WERI-Rb-1 (cell line): ENCODE data around the gene BRSK1.

Experiments used
- DNase-seq: peaks from one replicate; pipeline ENCODE4 v3.0.0-alpha.2; 2020
- H3K27ac ChIP-seq: fragments of 250-450 bp; sonication (Bioruptor Pico); 2 replicates; pipeline ENCODE4 v1.5.1; 2020; ENCODE audit warnings: mild to moderate bottlenecking, moderate library complexity
- H3K27me3 ChIP-seq: fragments of 250-450 bp; sonication (Bioruptor Pico); 2 replicates; pipeline ENCODE4 v1.5.1; 2021; ENCODE audit warnings: mild to moderate bottlenecking, low read depth, moderate library complexity; ENCODE audit not compliant: insufficient read depth, severe bottlenecking
- H3K36me3 ChIP-seq: fragments of 250-450 bp; sonication (Bioruptor Pico); 2 replicates; pipeline ENCODE4 v1.5.1; 2020; ENCODE audit warnings: mild to moderate bottlenecking, moderate library complexity
- H3K4me3 ChIP-seq: 2 replicates; pipeline ENCODE4 v1.5.1; 2011; ENCODE audit warnings: low read depth, mild to moderate bottlenecking, control low read depth, low read length
- H3K9me3 ChIP-seq: fragments of 250-450 bp; sonication (Bioruptor Pico); 2 replicates; pipeline ENCODE4 v1.5.1; 2021; ENCODE audit warnings: mild to moderate bottlenecking, moderate library complexity; ENCODE audit not compliant: severe bottlenecking
- TF ChIP-seq, protein P1 (sequence below): IDR thresholded peaks from 2 replicates; pipeline ENCODE4 v1.5.1; 2011; ENCODE audit warnings: low read depth, mild to moderate bottlenecking, control low read depth, inconsistent platforms, low read length

BRSK1 gene

DNA sequence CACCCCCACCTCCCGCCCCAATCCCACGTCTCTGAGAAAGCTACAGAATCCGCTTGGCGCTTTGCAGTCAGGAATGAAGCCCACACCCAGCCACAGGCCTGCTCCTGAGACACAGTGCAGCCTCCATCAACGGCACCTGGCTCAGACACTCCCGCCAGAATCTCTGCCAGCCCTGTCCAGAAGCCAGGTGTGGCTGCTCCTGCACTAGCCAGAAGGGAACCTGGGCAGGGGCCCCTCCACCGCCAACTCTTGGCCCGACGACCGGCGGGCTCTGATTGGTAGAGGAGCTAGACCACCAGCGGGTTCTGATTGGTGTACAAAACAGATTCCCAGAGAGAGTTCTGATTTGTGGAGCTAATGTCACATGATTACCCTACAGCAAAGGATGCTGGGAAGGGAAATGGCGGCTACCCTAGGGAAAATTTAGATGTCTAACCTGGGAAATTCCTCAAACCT, 22.1 kb upstream of the BRSK1 start:
- Histone ChIP-seq H3K4me3 (no peak overlapping the region), H3K27me3 (no peaks in the 10 kb centered on the region), H3K36me3 (peaks cover 13% of the 10 kb centered on the region), H3K27ac (no peak overlapping the region), H3K9me3 (peaks cover 2% of the 10 kb centered on the region)
- TF ChIP-seq, protein P1, sequence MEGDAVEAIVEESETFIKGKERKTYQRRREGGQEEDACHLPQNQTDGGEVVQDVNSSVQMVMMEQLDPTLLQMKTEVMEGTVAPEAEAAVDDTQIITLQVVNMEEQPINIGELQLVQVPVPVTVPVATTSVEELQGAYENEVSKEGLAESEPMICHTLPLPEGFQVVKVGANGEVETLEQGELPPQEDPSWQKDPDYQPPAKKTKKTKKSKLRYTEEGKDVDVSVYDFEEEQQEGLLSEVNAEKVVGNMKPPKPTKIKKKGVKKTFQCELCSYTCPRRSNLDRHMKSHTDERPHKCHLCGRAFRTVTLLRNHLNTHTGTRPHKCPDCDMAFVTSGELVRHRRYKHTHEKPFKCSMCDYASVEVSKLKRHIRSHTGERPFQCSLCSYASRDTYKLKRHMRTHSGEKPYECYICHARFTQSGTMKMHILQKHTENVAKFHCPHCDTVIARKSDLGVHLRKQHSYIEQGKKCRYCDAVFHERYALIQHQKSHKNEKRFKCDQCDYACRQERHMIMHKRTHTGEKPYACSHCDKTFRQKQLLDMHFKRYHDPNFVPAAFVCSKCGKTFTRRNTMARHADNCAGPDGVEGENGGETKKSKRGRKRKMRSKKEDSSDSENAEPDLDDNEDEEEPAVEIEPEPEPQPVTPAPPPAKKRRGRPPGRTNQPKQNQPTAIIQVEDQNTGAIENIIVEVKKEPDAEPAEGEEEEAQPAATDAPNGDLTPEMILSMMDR: no peak
- DNase-seq: no peak

DNA sequence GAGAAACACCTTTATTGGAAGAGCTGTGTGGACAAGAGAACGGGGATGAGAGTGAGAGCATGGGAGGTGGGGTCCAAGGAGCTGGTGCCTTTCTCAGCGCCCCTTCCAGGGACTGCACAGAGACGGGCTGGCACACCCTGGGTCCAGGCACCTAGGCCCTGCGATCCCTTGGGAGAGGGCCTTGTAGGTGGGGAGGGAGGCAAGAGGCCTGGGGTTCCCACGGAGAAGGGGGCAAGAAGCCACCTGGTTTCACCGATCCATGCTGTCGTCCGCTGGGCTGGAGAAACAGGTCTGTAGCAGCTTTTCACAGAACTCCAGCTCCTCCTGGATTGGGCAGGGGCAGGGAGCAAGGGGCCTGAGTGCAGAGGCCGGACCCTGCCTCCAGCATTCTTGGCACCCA, 21.4 kb upstream of the BRSK1 start:
- H3K27me3 ChIP-seq: no peaks in the 10 kb centered on the region
- H3K27ac ChIP-seq: no peak overlapping the region
- peaks cover 7% of the 10 kb centered on the region for H3K9me3 ChIP-seq
- no peak overlapping the region for H3K4me3 ChIP-seq
- no peak for DNase-seq
- TF ChIP-seq, protein P1: no peak
- H3K36me3 ChIP-seq: peaks cover 7% of the 10 kb centered on the region

DNA sequence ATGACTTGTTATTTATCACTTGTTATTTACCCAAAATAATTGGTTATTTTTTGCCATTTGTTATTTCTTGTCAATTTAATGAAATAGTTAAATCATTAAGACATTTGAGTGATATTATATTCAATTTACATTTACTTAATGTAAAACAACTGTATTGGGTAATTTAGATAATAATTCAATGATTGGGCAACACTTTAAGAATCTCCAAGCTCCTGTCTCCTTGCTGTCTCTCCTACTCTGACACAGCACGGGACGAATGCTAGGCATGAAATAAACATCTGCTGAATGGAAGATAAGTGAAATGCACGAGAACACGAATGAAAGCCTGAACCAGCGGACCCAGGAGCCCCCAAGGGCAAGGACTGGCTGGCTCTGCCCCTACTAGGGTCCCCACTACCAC, 19.3 kb upstream of the BRSK1 start:
- H3K27ac ChIP-seq: no peak overlapping the region
- peaks cover 2% of the 10 kb centered on the region for H3K36me3 ChIP-seq
- TF ChIP-seq, protein P1: no peak
- H3K4me3 ChIP-seq: no peak overlapping the region
- H3K27me3 ChIP-seq: no peaks in the 10 kb centered on the region
- peaks cover 7% of the 10 kb centered on the region for H3K9me3 ChIP-seq
- DNase-seq: no peak

DNA sequence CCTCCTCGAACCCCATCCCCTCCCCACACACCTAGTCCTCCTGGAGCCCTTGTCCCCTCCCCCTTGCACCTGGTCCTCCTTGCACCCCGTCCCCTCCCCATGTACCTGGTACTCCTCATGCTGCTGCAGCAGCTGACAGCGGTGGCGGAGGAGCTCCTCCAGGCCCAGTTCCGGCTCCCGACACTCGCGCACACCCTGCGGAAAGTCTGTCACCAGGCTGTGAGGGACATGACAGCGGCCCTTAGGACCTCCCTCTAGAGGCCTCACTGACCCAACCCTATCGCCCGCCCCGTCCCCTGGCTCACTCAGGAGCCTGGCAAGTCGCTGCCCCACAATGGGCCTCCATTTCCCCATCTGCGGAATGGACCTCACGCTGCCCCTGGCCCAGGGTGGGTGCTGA, 18.6 kb upstream of the BRSK1 start:
- no peak overlapping the region for H3K4me3 ChIP-seq
- peaks cover 2% of the 10 kb centered on the region for H3K36me3 ChIP-seq
- TF ChIP-seq, protein P1: no peak
- no peak for DNase-seq
- H3K27me3 ChIP-seq: no peaks in the 10 kb centered on the region
- no peak overlapping the region for H3K27ac ChIP-seq
- peaks cover 7% of the 10 kb centered on the region for H3K9me3 ChIP-seq

DNA sequence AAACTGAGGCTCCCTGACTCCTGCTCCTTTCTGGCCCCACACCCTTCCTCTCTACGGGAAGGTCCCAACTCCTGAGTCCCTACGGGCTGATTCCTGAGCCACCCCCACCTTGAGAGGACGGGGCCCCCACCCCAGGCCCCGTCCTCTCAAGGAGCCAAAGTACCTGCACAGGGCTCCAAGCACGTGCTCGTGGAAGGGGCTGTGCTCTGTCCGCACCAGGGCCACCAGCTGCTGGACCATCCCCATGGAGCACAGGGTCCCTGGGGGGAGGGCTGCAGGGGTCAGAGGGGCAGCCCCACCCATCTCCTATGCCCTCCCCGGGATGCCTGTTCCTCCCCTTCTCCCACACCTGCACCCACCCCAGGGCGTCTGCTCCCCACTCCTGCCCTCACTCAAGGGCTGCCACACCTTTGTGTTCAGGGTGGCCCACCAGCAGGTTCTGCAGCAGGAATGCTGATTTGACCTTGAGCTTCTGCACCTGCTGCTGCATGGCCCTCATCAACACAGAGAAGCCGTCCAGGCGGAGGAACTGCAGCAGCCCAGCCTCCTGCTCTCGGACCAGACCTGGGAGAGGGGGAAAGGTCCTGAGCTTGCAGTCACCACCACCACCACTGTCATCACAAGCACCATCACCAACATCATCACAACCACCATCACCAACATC, 17.9 kb upstream of the BRSK1 start:
- DNase-seq: no peak
- Histone ChIP-seq H3K27me3 (no peaks in the 10 kb centered on the region), H3K27ac (no peak overlapping the region), H3K36me3 (peaks cover 2% of the 10 kb centered on the region), H3K4me3 (no peak overlapping the region), H3K9me3 (peaks cover 7% of the 10 kb centered on the region)
- TF ChIP-seq, protein P1: no peak

DNA sequence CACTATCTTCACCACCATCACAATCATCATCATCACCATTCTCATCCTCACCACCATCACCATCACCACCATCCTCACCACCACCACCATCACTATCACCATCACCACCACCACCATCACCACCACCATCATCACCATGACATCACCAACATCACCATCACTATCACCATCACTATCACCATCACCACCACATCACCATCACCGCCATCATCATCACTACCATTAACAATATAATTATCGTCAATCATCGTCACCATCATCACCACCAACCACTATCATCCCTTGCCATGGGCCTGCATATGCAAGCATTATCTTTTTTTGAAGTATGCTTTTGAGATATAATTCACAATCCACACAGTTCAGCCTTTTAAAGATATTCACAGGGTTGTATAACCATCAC, 17.4 kb upstream of the BRSK1 start:
- no peak overlapping the region for H3K27ac ChIP-seq
- no peak overlapping the region for H3K4me3 ChIP-seq
- peaks cover 2% of the 10 kb centered on the region for H3K36me3 ChIP-seq
- H3K9me3 ChIP-seq: peaks cover 7% of the 10 kb centered on the region
- DNase-seq: no peak
- H3K27me3 ChIP-seq: no peaks in the 10 kb centered on the region
- TF ChIP-seq, protein P1: no peak
